Neutrophil (primary cell): ENCODE measurements around the gene RAB25.
A peak's percentile ranks its signal among the peaks of the same experiment; 100 is the strongest.

Experiments
- H3K27ac ChIP-seq: fragments of 200-600 bp; sonication (generic); 2 replicates; pipeline ENCODE4 v1.5.1; 2016; ENCODE audit warnings: mild to moderate bottlenecking, moderate library complexity
- H3K27me3 ChIP-seq: fragments of 200-600 bp; sonication (generic); 2 replicates; pipeline ENCODE4 v1.6.0; 2016; ENCODE audit warnings: mild to moderate bottlenecking
- H3K36me3 ChIP-seq: fragments of 200-600 bp; sonication (generic); 2 replicates; pipeline ENCODE4 v1.5.1; 2017
- H3K4me1 ChIP-seq, 2 experiments: fragments of 200-600 bp in 1 of 2; sonication (generic) in 1 of 2; 1 replicate in 1 of 2; 2 replicates in 1 of 2; pipeline versions ENCODE4 v1.5.1 to v1.6.1; 2013 to 2016; ENCODE audit warnings: low read depth in 1 of 2, low read length in 1 of 2, mild to moderate bottlenecking in 1 of 2, moderate library complexity in 1 of 2; ENCODE audit not compliant: control insufficient read depth in 1 of 2, insufficient read depth in 1 of 2
- H3K4me3 ChIP-seq, 2 experiments: fragments of 200-600 bp in 1 of 2; sonication (generic) in 1 of 2; 1 replicate in 1 of 2; 2 replicates in 1 of 2; pipeline ENCODE4 v1.5.1; 2013 to 2016; ENCODE audit warnings: low read depth in 1 of 2, low read length in 1 of 2, mild to moderate bottlenecking in 1 of 2, moderate library complexity in 1 of 2
- H3K9me3 ChIP-seq: fragments of 200-600 bp; sonication (generic); 2 replicates; pipeline ENCODE4 v1.5.1; 2016
- CTCF ChIP-seq: fragments of 200-600 bp; sonication (generic); IDR thresholded peaks from 2 replicates; pipeline ENCODE4 v1.5.1; 2016; ENCODE audit warnings: antibody characterized with exemption

RAB25 gene

DNA sequence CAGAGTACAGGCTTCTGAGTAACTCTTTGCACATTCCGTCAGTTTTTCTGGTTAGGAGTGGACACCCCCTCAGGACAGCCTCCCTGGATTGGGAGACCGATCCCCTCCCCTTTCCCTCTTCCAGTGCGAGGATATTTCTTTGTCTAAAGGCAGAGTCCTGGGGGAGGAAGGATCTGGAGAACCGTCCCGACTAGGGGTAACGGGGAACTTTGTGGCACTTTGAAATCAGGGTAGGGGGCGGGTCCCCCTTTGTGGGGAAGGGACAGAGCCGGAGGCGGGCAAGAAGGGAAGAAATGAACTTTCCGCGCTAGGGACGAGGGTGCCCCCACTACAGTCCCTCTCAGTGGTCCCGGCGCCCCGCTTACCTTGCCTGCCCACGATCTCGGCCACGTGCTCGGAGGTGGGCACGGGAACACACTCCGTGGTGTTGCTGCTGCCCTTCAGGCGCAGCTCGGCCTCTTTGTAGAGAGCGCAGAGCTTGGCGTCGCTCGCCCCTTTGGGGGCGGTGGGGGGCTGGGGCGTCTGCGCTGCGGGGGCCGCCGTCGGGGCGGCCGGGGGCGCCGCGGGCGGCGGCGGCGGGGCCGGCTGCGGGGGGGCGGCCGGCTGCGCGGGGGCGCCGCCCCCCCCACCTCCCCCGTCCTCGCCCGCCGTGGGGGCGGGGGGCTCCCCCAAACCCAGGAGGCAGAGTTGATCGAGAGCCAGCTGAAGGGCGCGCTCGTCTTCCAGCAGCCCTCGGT lies 20.4 kb downstream of the RAB25 start:
- Histone ChIP-seq H3K4me3 (peak overlapping the region in 1 of 2 experiments; percentile 74), H3K27ac (no peak overlapping the region), H3K36me3 (no peaks in the 10 kb centered on the region), H3K4me1 (peaks cover 7 to 21% of the 10 kb centered on the region in 2 experiments), H3K9me3 (no peaks in the 10 kb centered on the region), H3K27me3 (peaks cover 100% of the 10 kb centered on the region)
- no peak for TF ChIP-seq CTCF

DNA sequence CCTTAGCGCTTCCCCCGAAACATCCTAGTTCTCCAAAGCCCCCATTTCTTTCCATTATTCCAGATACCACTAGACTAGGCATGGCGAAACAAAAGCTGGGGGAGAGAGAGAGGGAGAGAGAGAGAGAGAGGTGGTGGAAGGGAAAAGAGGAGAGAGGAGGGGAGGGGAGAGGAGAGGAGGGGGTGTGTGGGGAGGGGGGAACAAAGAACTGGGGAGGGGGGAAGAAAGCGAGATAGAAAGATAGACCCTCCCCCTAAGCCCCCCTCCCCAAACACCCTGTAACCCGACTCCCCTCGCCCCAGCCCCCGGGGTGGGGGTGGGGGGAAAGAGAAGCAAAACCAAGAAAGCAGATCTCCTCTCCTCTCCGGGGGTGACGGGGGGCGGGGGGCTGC lies 21.0 kb downstream of the RAB25 start:
- no peaks in the 10 kb centered on the region for H3K36me3 ChIP-seq
- peaks cover 100% of the 10 kb centered on the region for H3K27me3 ChIP-seq
- H3K27ac ChIP-seq: no peak overlapping the region
- H3K9me3 ChIP-seq: no peaks in the 10 kb centered on the region
- H3K4me1 ChIP-seq: peaks cover 7 to 15% of the 10 kb centered on the region in 2 experiments
- H3K4me3 ChIP-seq: peak overlapping the region; percentile 61 to 74
- no peak for TF ChIP-seq CTCF

DNA sequence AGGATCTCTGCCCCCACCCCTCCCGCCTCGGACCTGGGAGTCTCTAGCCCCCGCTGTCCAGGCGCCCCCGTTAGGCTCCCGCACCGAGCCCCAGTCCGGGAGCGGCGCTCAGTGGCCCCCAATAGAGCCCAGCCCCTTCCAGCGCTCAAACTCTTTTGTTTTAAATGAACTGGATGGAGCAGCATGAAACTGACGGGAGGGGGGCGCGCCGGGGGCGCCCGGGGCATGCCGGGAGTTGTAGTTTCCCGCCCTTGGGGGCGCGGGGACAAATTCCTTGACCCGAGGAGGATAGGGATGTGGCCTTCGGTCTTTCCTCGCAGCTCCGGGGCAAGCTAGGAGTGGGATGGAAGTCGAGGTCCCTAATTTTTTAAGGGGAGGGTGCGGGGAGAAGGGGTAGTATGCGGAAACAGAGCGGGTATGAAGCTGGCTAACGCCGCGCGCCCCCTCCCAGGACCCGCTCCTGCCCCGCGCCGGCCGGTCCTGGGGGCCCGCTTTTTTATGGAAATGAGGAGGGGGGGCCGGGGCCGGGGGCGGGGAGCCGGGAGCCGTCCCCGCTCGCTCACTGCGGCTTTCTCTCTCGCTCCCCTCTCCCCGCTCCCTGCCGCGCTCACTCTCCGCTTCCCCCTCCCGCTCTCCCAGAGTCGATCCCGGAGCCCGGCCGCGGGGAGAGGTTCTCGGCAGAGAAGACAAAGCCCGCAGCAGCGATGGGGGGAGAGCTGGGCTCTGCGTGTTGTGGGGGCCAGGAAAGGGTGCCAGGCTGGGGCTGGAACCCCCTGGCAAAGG lies 21.5 kb downstream of the RAB25 start, which contains the start of gene MEX3A:
Gene MEX3A (minus strand): TSS at position 157 of the 783 bp plus-strand sequence. CDS start 467 bp downstream, outside the sequence.
- Histone ChIP-seq H3K4me3 (peak within 1 kb of the TSS; percentile 61 to 74), H3K4me1 (peaks cover 7 to 15% of the 10 kb centered on the region in 2 experiments), H3K27me3 (peaks cover 100% of the 10 kb centered on the region), H3K27ac (no peak within 1 kb of the TSS), H3K36me3 (no peaks in the 10 kb centered on the region), H3K9me3 (no peaks in the 10 kb centered on the region)
- TF ChIP-seq CTCF: no peak

- TF ChIP-seq CTCF: no peak
- Histone ChIP-seq H3K4me1 (peaks cover 7 to 15% of the 10 kb centered on the region in 2 experiments), H3K4me3 (no peak overlapping the region), H3K27ac (no peak overlapping the region), H3K36me3 (no peaks in the 10 kb centered on the region), H3K9me3 (no peaks in the 10 kb centered on the region), H3K27me3 (peaks cover 86% of the 10 kb centered on the region)
These were observed 23.1 kb downstream of the RAB25 start for GRCh38 chr1:156083800-156084790.

DNA sequence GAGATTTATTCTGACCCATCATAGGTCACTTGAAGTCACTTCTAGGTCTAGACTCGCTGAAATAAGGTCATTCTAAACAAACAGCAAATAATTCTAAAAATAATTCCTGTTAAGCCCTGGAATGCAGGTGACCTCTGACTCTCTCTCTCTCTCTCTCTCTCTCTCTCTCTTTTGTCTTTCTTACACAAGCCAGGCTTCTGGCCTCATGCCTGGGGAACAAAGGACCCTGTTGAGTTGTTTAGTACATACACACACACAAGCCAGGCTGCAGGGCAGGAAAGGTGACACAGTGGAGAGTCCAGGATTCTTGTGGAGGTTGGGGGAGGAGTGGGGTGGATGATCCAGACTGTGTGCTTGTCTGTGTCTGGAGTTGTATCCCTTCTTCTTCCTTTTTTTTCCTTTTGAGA lies 25.3 kb downstream of the RAB25 start:
- Histone ChIP-seq H3K4me3 (no peak overlapping the region), H3K4me1 (peaks cover 7 to 25% of the 10 kb centered on the region in 2 experiments), H3K36me3 (no peaks in the 10 kb centered on the region), H3K27me3 (peaks cover 64% of the 10 kb centered on the region), H3K9me3 (no peaks in the 10 kb centered on the region), H3K27ac (no peak overlapping the region)
- no peak for TF ChIP-seq CTCF
